Epithelial cell of umbilical artery (primary cell): ENCODE results near the gene AFF3. TPM values are rescaled to one million over a fixed set of nuclear protein-coding genes. Genes with fewer than 3 reads are reported as not detected.

Experiments
- total RNA-seq: library from RNA; depleted of rRNA; stranded (reverse); fragments of >200 nt; gene quantifications from 2 replicates; pipeline ENCODE4 v1.2.3, GENCODE V29; 2014

The AFF3 gene
- total RNA-seq = not detected in 2 replicates

GRCh38 chr2:100142393-100142792 is at the start of gene AFF3:
Gene AFF3 (minus strand): TSS chr2:100142590. CDS start chr2:100104454, 38,136 bp downstream.

Other genes starting within 250 kb of the AFF3 start
- gene LONRF2, start 179.9 kb upstream of the AFF3 start, total RNA-seq = 0.15 TPM in 1 of 2 replicates, not detected in the other